WTC11 (cell line): ENCODE data around the gene NT5DC1. TPM values are rescaled to one million over a fixed set of nuclear protein-coding genes. Genes with fewer than 3 reads are reported as not detected.

Experiments used
- ATAC-seq: fragments of 200-7000 bp; cut with Tn5 transposase; 2 replicates; pipeline ENCODE4 v1.10.0; 2021; ENCODE audit warnings: mild to moderate bottlenecking, moderate library complexity
- CTCF ChIA-PET: fragments of 300-600 bp; sonication (Branson Sonifier 250); formaldehyde crosslinking; loops from one replicate; lab custom pipeline; 2021; ENCODE audit warnings: antibody characterized with exemption; lab: Charles Lee
- POLR2A ChIA-PET: fragments of 350-600 bp; sonication (Branson Sonifier 250); formaldehyde crosslinking; loops from one replicate; lab custom pipeline; 2021; ENCODE audit warnings: antibody characterized with exemption; lab: Charles Lee
- DNase-seq: peaks from one replicate; pipeline ENCODE4 v3.0.0; 2021; ENCODE audit warnings: low spot score
- H3K27ac Mint-ChIP-seq: 2 replicates; pipeline ENCODE4 v1.8.0; 2021; ENCODE audit warnings: mixed read lengths
- H3K27me3 Mint-ChIP-seq: 2 replicates; pipeline ENCODE4 v1.8.0; 2021; ENCODE audit warnings: low read depth, mild to moderate bottlenecking, moderate library complexity, mixed read lengths
- H3K36me3 Mint-ChIP-seq: 2 replicates; pipeline ENCODE4 v1.8.0; 2021; ENCODE audit warnings: mixed read lengths
- H3K4me1 Mint-ChIP-seq: 2 replicates; pipeline ENCODE4 v1.8.0; 2022; ENCODE audit warnings: mixed read lengths
- H3K4me3 Mint-ChIP-seq: 2 replicates; pipeline ENCODE4 v1.8.0; 2021; ENCODE audit warnings: mild to moderate bottlenecking, moderate library complexity, mixed read lengths
- H3K9me3 Mint-ChIP-seq: 2 replicates; pipeline ENCODE4 v1.8.0; 2021; ENCODE audit warnings: mixed read lengths
- FOXP1 ChIP-seq: sonication (generic); formaldehyde crosslinking; IDR thresholded peaks from 2 replicates; pipeline ENCODE4 v1.8.0; 2022; ENCODE audit warnings: missing genetic modification reagents, mild to moderate bottlenecking, moderate library complexity, borderline replicate concordance
- HMGA2 ChIP-seq: fragments of 250-450 bp; sonication (Bioruptor Pico); IDR thresholded peaks from 2 replicates; pipeline ENCODE4 v1.4.0; 2021; ENCODE audit warnings: mild to moderate bottlenecking, moderate library complexity
- KAT7 ChIP-seq: sonication (generic); formaldehyde crosslinking; IDR thresholded peaks from 2 replicates; pipeline ENCODE4 v1.8.1; 2023; ENCODE audit warnings: missing genetic modification reagents, mild to moderate bottlenecking, borderline replicate concordance
- MXD4 ChIP-seq: fragments of 250-450 bp; sonication (Bioruptor Pico); IDR thresholded peaks from 2 replicates; pipeline ENCODE4 v1.8.0; 2021; ENCODE audit warnings: mild to moderate bottlenecking, moderate library complexity, borderline replicate concordance
- SP1 ChIP-seq: sonication (generic); formaldehyde crosslinking; conservative IDR thresholded peaks from 2 replicates; pipeline ENCODE4 v1.8.1; 2022; ENCODE audit warnings: missing genetic modification reagents
- ZNF121 ChIP-seq: sonication (generic); formaldehyde crosslinking; IDR thresholded peaks from 2 replicates; pipeline ENCODE4 v1.8.0; 2023; ENCODE audit warnings: missing genetic modification reagents
- ZNF263 ChIP-seq: sonication (generic); formaldehyde crosslinking; IDR thresholded peaks from 2 replicates; pipeline ENCODE4 v1.8.1; 2022; ENCODE audit warnings: low read depth, mild to moderate bottlenecking, moderate library complexity, missing genetic modification reagents
- total RNA-seq: library from RNA; stranded (reverse); gene quantifications from 3 replicates; pipeline ENCODE4 v1.2.3, GENCODE V29; 2021
- TF ChIP-seq, protein P1 (sequence below): fragments of 200-600 bp; IDR thresholded peaks from 2 replicates; pipeline ENCODE4 v1.8.0; 2022; ENCODE audit warnings: antibody characterized with exemption
- TF ChIP-seq, protein P2 (sequence below): sonication (generic); formaldehyde crosslinking; IDR thresholded peaks from 2 replicates; pipeline ENCODE4 v1.8.0; 2022; ENCODE audit warnings: mild to moderate bottlenecking, missing genetic modification reagents
- TF ChIP-seq, protein P3 (sequence below): fragments of 250-450 bp; sonication (Bioruptor Pico); conservative IDR thresholded peaks from 2 replicates; pipeline ENCODE4 v1.9.0; 2021; ENCODE audit warnings: mild to moderate bottlenecking
- TF ChIP-seq, protein P4 (sequence below): fragments of 250-450 bp; sonication (Bioruptor Pico); IDR thresholded peaks from 2 replicates; pipeline ENCODE4 v1.9.0; 2021; ENCODE audit warnings: moderate library complexity, mild to moderate bottlenecking, inconsistent platforms, borderline replicate concordance
- TF ChIP-seq, protein P5 (sequence below): sonication (generic); formaldehyde crosslinking; IDR thresholded peaks from 2 replicates; pipeline ENCODE4 v1.8.1; 2023; ENCODE audit warnings: mild to moderate bottlenecking, missing genetic modification reagents, borderline replicate concordance
- TF ChIP-seq, protein P6 (sequence below): sonication (generic); formaldehyde crosslinking; IDR thresholded peaks from 2 replicates; pipeline ENCODE4 v1.8.1; 2023; ENCODE audit warnings: mild to moderate bottlenecking, missing genetic modification reagents
- TF ChIP-seq, protein P7 (sequence below): sonication (generic); formaldehyde crosslinking; IDR thresholded peaks from 2 replicates; pipeline ENCODE4 v1.8.1; 2022; ENCODE audit warnings: low read depth, mild to moderate bottlenecking, moderate library complexity, missing genetic modification reagents, borderline replicate concordance
- TF ChIP-seq, protein P8 (sequence below): sonication (generic); formaldehyde crosslinking; conservative IDR thresholded peaks from 2 replicates; pipeline ENCODE4 v1.8.1; 2023; ENCODE audit warnings: mild to moderate bottlenecking, low read depth, missing genetic modification reagents, moderate library complexity

NT5DC1 gene
- total RNA-seq, 1 experiment from 2014 or later, result 67.9 TPM

DNA sequence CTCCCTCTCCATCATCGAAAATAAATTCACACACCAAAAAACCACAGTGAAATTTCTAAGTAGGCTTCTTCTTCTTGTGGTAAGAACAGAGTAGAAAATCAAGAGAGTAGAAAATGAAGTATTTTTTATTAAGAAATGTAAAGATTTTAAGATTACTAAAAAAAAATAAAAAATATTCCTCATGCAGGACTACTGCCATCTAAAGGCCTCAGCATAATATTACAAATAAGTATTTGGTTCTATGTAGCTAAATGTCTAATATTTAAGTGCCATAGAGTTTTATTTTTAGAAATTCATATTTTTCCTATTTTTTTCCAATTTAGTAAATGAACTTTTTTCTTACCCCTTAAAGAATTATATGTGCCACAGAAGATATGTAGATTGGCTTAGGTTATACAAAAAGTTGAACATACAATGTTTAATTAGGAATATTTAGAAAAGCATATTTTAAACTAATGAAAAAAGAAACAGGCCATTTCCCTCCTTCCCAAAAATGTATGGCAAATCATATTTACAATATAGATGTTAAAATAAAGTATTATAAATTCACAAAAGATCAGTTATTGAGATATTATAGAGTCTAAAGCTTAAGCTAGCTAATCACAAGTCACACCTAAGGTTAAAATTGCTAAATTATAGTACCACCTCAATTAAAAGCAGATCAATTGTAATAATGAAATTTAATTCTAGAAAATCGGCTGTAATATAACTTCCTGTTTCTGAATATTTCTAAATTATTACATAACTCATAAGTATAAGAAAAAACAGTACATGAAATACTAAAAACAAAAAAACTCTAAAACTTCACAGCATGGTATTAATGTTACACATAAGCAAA is 3.5 kb upstream of the NT5DC1 start:
- TF ChIP-seq, protein P1, sequence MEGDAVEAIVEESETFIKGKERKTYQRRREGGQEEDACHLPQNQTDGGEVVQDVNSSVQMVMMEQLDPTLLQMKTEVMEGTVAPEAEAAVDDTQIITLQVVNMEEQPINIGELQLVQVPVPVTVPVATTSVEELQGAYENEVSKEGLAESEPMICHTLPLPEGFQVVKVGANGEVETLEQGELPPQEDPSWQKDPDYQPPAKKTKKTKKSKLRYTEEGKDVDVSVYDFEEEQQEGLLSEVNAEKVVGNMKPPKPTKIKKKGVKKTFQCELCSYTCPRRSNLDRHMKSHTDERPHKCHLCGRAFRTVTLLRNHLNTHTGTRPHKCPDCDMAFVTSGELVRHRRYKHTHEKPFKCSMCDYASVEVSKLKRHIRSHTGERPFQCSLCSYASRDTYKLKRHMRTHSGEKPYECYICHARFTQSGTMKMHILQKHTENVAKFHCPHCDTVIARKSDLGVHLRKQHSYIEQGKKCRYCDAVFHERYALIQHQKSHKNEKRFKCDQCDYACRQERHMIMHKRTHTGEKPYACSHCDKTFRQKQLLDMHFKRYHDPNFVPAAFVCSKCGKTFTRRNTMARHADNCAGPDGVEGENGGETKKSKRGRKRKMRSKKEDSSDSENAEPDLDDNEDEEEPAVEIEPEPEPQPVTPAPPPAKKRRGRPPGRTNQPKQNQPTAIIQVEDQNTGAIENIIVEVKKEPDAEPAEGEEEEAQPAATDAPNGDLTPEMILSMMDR, result 0 out of 2 replicates have a peak, but pooled peaks have one; percentile 12
- TF ChIP-seq, protein P2, sequence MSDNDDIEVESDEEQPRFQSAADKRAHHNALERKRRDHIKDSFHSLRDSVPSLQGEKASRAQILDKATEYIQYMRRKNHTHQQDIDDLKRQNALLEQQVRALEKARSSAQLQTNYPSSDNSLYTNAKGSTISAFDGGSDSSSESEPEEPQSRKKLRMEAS, result no peak
- H3K9me3 Mint-ChIP-seq, result peaks cover 34% of the 10 kb centered on the region
- ATAC-seq, result no peak
- DNase-seq, result no peak
- H3K27me3 Mint-ChIP-seq, result peaks cover 9% of the 10 kb centered on the region
- peaks cover 19% of the 10 kb centered on the region for H3K36me3 Mint-ChIP-seq
- POLR2A ChIA-PET, result no interaction called here
- H3K4me3 Mint-ChIP-seq, result no peak overlapping the region
- H3K27ac Mint-ChIP-seq, result no peak overlapping the region
- CTCF ChIA-PET, result interaction anchor here (0.5 to 1.8 kb wide), 15 partner anchors 9 to 1222 kb away, joined by 3 to 8 read pairs (median 4); no protein-coding TSS in a partner anchor
- H3K4me1 Mint-ChIP-seq, result peaks cover 40% of the 10 kb centered on the region

DNA sequence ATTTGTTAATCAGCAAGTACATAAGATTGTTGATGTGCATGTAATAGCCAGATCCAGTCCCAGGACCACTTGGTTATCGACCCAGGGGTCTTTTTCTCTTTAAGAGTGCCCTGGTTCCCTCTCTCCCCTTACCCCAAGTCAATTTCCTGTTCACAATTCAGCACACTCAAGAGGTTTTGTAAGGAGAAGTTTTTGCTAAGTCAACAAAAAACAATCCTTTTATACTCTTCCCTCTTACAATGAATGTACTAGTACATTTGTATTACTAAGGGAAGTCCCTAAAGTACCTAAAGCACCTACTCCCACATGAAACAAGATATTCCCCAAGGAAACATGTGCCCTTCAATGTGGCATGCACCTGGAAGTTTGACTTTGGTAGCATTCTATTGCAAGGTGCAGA is 1.6 kb upstream of the NT5DC1 start:
- H3K27ac Mint-ChIP-seq, result no peak overlapping the region
- ATAC-seq (no peak), DNase-seq (no peak)
- CTCF ChIA-PET, result no interaction called here
- peak overlapping the region; percentile 91 for H3K4me3 Mint-ChIP-seq
- peaks cover 41% of the 10 kb centered on the region for H3K4me1 Mint-ChIP-seq
- peaks cover 26% of the 10 kb centered on the region for H3K36me3 Mint-ChIP-seq
- H3K9me3 Mint-ChIP-seq, result peaks cover 26% of the 10 kb centered on the region
- TF ChIP-seq FOXP1 (CRISPR knock-in tag) (no peak), ZNF121 (CRISPR knock-in tag) (no peak), SP1 (no peak), MXD4 (CRISPR knock-in tag) (no peak), HMGA2 (no peak)
- TF ChIP-seq, protein P3, sequence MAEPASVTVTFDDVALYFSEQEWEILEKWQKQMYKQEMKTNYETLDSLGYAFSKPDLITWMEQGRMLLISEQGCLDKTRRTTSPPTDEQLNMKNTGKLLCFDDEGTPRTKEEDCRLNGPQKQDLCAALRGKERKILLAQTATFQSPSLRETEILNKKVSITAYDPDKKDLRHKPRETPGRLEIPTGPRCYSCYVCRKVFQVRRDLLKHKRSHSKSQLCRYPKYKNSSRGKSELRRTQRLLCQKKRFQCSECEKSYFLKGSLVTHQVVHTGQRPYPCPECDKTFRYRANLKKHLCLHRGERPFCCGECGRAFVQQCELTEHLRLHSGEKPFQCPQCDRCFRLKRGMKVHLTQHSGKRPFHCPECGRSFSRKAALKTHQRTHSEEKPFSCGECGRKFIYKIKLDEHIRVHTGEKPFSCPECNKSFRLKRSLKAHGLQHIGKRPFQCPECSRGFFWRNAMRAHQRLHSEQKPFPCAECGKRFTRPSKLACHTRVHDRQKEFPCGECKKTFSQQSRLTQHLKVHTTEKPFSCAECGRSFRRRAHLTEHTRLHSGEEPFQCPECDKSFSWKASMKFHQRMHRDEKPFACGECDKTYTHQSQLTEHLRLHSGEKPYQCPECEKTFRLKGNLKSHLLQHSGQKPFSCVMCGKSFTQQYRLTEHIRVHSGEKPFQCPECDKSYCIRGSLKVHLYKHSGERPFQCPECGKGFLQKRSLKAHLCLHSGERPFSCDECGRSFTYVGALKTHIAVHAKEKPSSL (CRISPR knock-in tag), result no peak
- TF ChIP-seq, protein P4, sequence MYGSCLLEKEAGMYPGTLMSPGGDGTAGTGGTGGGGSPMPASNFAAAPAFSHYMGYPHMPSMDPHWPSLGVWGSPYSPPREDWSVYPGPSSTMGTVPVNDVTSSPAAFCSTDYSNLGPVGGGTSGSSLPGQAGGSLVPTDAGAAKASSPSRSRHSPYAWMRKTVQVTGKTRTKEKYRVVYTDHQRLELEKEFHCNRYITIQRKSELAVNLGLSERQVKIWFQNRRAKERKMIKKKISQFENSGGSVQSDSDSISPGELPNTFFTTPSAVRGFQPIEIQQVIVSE (CRISPR knock-in tag), result no peak
- TF ChIP-seq, protein P5, sequence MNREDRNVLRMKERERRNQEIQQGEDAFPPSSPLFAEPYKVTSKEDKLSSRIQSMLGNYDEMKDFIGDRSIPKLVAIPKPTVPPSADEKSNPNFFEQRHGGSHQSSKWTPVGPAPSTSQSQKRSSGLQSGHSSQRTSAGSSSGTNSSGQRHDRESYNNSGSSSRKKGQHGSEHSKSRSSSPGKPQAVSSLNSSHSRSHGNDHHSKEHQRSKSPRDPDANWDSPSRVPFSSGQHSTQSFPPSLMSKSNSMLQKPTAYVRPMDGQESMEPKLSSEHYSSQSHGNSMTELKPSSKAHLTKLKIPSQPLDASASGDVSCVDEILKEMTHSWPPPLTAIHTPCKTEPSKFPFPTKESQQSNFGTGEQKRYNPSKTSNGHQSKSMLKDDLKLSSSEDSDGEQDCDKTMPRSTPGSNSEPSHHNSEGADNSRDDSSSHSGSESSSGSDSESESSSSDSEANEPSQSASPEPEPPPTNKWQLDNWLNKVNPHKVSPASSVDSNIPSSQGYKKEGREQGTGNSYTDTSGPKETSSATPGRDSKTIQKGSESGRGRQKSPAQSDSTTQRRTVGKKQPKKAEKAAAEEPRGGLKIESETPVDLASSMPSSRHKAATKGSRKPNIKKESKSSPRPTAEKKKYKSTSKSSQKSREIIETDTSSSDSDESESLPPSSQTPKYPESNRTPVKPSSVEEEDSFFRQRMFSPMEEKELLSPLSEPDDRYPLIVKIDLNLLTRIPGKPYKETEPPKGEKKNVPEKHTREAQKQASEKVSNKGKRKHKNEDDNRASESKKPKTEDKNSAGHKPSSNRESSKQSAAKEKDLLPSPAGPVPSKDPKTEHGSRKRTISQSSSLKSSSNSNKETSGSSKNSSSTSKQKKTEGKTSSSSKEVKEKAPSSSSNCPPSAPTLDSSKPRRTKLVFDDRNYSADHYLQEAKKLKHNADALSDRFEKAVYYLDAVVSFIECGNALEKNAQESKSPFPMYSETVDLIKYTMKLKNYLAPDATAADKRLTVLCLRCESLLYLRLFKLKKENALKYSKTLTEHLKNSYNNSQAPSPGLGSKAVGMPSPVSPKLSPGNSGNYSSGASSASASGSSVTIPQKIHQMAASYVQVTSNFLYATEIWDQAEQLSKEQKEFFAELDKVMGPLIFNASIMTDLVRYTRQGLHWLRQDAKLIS (CRISPR knock-in tag), result no peak
- POLR2A ChIA-PET, result no interaction called here
- peaks cover 9% of the 10 kb centered on the region for H3K27me3 Mint-ChIP-seq

DNA sequence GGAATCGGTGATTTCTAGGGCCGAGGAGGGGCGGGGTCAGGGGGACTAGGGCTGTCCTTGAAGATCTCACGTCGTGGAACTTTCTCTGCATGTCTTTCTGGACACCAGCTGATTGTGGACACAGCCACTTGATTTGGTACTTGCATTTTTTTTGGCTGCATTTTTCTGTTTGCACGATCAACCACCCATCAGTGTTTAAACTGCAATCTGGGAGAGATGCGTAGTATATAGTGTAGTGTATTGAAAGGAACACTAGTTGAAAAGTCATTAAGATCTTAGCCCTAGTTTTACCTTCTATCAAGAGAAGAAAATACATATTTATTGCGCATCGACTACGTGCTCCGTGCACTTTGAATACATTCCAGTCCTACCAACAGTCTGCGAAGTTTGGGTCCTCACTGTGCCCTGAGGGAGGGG is 657 bp downstream of the NT5DC1 start:
- CTCF ChIA-PET, result interaction anchor here (1.4 to 2.7 kb wide), 3 partner anchors 8 to 90 kb away, joined by 4 to 16 read pairs (median 9); no protein-coding TSS in a partner anchor
- no peak for ATAC-seq
- H3K27me3 Mint-ChIP-seq, result peaks cover 9% of the 10 kb centered on the region
- H3K4me1 Mint-ChIP-seq, result peaks cover 64% of the 10 kb centered on the region
- H3K36me3 Mint-ChIP-seq, result peaks cover 14% of the 10 kb centered on the region
- no peak for DNase-seq
- peaks cover 6% of the 10 kb centered on the region for H3K9me3 Mint-ChIP-seq
- POLR2A ChIA-PET, result interaction anchor here (1.2 to 1.4 kb wide), 2 partner anchors 11 to 131 kb away, joined by 3 to 5 read pairs; no protein-coding TSS in a partner anchor
- peak overlapping the region; percentile 85 for H3K27ac Mint-ChIP-seq
- peak overlapping the region; percentile 91 for H3K4me3 Mint-ChIP-seq
- TF ChIP-seq HMGA2 (no peak), ZNF263 (no peak), KAT7 (CRISPR knock-in tag) (no peak)
- TF ChIP-seq, protein P6, sequence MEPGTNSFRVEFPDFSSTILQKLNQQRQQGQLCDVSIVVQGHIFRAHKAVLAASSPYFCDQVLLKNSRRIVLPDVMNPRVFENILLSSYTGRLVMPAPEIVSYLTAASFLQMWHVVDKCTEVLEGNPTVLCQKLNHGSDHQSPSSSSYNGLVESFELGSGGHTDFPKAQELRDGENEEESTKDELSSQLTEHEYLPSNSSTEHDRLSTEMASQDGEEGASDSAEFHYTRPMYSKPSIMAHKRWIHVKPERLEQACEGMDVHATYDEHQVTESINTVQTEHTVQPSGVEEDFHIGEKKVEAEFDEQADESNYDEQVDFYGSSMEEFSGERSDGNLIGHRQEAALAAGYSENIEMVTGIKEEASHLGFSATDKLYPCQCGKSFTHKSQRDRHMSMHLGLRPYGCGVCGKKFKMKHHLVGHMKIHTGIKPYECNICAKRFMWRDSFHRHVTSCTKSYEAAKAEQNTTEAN (CRISPR knock-in tag), result no peak
- TF ChIP-seq, protein P7, sequence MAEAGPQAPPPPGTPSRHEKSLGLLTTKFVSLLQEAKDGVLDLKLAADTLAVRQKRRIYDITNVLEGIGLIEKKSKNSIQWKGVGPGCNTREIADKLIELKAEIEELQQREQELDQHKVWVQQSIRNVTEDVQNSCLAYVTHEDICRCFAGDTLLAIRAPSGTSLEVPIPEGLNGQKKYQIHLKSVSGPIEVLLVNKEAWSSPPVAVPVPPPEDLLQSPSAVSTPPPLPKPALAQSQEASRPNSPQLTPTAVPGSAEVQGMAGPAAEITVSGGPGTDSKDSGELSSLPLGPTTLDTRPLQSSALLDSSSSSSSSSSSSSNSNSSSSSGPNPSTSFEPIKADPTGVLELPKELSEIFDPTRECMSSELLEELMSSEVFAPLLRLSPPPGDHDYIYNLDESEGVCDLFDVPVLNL, result no peak
- TF ChIP-seq, protein P8, sequence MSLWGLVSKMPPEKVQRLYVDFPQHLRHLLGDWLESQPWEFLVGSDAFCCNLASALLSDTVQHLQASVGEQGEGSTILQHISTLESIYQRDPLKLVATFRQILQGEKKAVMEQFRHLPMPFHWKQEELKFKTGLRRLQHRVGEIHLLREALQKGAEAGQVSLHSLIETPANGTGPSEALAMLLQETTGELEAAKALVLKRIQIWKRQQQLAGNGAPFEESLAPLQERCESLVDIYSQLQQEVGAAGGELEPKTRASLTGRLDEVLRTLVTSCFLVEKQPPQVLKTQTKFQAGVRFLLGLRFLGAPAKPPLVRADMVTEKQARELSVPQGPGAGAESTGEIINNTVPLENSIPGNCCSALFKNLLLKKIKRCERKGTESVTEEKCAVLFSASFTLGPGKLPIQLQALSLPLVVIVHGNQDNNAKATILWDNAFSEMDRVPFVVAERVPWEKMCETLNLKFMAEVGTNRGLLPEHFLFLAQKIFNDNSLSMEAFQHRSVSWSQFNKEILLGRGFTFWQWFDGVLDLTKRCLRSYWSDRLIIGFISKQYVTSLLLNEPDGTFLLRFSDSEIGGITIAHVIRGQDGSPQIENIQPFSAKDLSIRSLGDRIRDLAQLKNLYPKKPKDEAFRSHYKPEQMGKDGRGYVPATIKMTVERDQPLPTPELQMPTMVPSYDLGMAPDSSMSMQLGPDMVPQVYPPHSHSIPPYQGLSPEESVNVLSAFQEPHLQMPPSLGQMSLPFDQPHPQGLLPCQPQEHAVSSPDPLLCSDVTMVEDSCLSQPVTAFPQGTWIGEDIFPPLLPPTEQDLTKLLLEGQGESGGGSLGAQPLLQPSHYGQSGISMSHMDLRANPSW (CRISPR knock-in tag), result no peak
